GM21576 (cell line): ENCODE results near the gene TMEM253.

Experiments
- ATAC-seq: cut with Tn5 transposase; IDR thresholded peaks from one replicate; pipeline ENCODE4 v1.9.1; 2021; ENCODE audit warnings: mild to moderate bottlenecking, moderate library complexity; ENCODE audit not compliant: unreplicated experiment

Gene TMEM253

GRCh38 chr14:21100931-21101330, at the start of gene TMEM253:
TSS of gene TMEM253 (plus strand) at chr14:21101066. CDS start at chr14:21101344, 278 bp downstream.
- no peak for ATAC-seq

- no peak for ATAC-seq
These were observed 47.4 kb upstream of the TMEM253 start for GRCh38 chr14:21053184-21054122.

- ATAC-seq, result no peak
These were observed 46.6 kb upstream of the TMEM253 start for GRCh38 chr14:21054123-21054767.

GRCh38 chr14:21054768-21055145, 46.1 kb upstream of the TMEM253 start:
- ATAC-seq, result no peak

- ATAC-seq, result no peak
These were observed 45.3 kb upstream of the TMEM253 start for GRCh38 chr14:21055432-21056117.

- no peak for ATAC-seq
These were observed 44.2 kb upstream of the TMEM253 start for GRCh38 chr14:21056520-21057163.

GRCh38 chr14:21057803-21058675, 42.8 kb upstream of the TMEM253 start, which contains the start of gene RNASE8:
TSS of gene RNASE8 (plus strand) at chr14:21057822. CDS start at chr14:21057893, 71 bp downstream.
- ATAC-seq, result no peak

- no peak for ATAC-seq
These were observed 42.0 kb upstream of the TMEM253 start for GRCh38 chr14:21058903-21059302.

GRCh38 chr14:21059842-21060613, 40.8 kb upstream of the TMEM253 start:
- no peak for ATAC-seq

- ATAC-seq, result no peak
These were observed 40.1 kb upstream of the TMEM253 start for GRCh38 chr14:21060614-21061346.

GRCh38 chr14:21061347-21061668, 39.6 kb upstream of the TMEM253 start:
- ATAC-seq, result no peak

- no peak for ATAC-seq
These were observed 37.4 kb upstream of the TMEM253 start for GRCh38 chr14:21063479-21063878.

GRCh38 chr14:21066882-21067502, 33.9 kb upstream of the TMEM253 start:
- ATAC-seq, result no peak

GRCh38 chr14:21068521-21069387, 32.1 kb upstream of the TMEM253 start:
- ATAC-seq, result no peak

- ATAC-seq, result no peak
These were observed 31.3 kb upstream of the TMEM253 start for GRCh38 chr14:21069388-21070082.

GRCh38 chr14:21070083-21070609, 30.7 kb upstream of the TMEM253 start, which contains the start of gene ARHGEF40:
TSS of gene ARHGEF40 (plus strand) at chr14:21070304. CDS start at chr14:21070397, 93 bp downstream.
- ATAC-seq, result no peak
